GM12878 (cell line): Measurements from ENCODE around the gene SNCAIP. TPM values are rescaled to one million over a fixed set of nuclear protein-coding genes. Genes with fewer than 3 reads are reported as not detected.

Experiments used
- CHD1 ChIP-seq: IDR thresholded peaks from 2 replicates; pipeline ENCODE4 v1.6.1; 2012; ENCODE audit warnings: low read depth, low read length, improper control_type of control experiment
- CREM ChIP-seq: IDR thresholded peaks from 2 replicates; pipeline ENCODE4 v1.6.1; 2014; ENCODE audit warnings: antibody characterized with exemption, low read depth
- E2F8 ChIP-seq: fragments of 450-650 bp; IDR thresholded peaks from 2 replicates; pipeline ENCODE4 v1.6.1; 2018; ENCODE audit warnings: mild to moderate bottlenecking, low read depth, moderate library complexity; ENCODE audit not compliant: partially characterized antibody
- KDM1A ChIP-seq: fragments of 200-600 bp; sonication (generic); IDR thresholded peaks from 2 replicates; pipeline ENCODE4 v1.6.1; 2016; ENCODE audit warnings: borderline replicate concordance
- NBN ChIP-seq: fragments of 450-650 bp; IDR thresholded peaks from 2 replicates; pipeline ENCODE4 v1.6.1; 2016
- POU2F2 ChIP-seq: IDR thresholded peaks from 3 replicates; pipeline ENCODE4 v1.6.1; 2011; ENCODE audit warnings: low read depth, mild to moderate bottlenecking, low read length, borderline replicate concordance
- polyA plus RNA-seq, 11 experiments: library from polyadenylated mRNA; depleted of rRNA in 4 of 11; unstranded in 6 of 11; stranded (reverse) in 5 of 11; fragments of >200 nt; fragmentation: Nextera tagmentation in 4 of 11; fragmentation: Illumina TruSeq in 1 of 11; extraction: Ambion mirVana in 4 of 11; extraction: Trizol in 1 of 11; gene quantifications; 1 replicate in 1 of 11; 2 replicates in 10 of 11; pipeline versions ENCODE4 v1.2.1 to v1.2.3, GENCODE V29; 2011 to 2016; ENCODE audit warnings: inconsistent platforms in 2 of 11, missing spikeins in 2 of 11, low read depth in 1 of 11
- total RNA-seq, 4 experiments: library from RNA; depleted of rRNA in 3 of 4; stranded (reverse); fragments of >200 nt in 3 of 4; fragmentation: Illumina TruSeq in 1 of 4; extraction: Trizol in 1 of 4; gene quantifications; 2 replicates each; pipeline versions ENCODE4 v1.2.1 to v1.2.3, GENCODE V29; 2013 to 2021
- TF ChIP-seq, protein P1 (sequence below): fragments of 450-650 bp; IDR thresholded peaks from 2 replicates; pipeline ENCODE4 v1.6.1; 2018; ENCODE audit warnings: borderline replicate concordance, mild to moderate bottlenecking; ENCODE audit not compliant: partially characterized antibody

SNCAIP gene
- total and polyA plus RNA-seq, 10 of the 15 experiments (the other 5 are each of a cell fraction or from before 2014, with no cell fraction given) = 0.03 to 0.62 (median 0.16) TPM; not detected in 1

DNA sequence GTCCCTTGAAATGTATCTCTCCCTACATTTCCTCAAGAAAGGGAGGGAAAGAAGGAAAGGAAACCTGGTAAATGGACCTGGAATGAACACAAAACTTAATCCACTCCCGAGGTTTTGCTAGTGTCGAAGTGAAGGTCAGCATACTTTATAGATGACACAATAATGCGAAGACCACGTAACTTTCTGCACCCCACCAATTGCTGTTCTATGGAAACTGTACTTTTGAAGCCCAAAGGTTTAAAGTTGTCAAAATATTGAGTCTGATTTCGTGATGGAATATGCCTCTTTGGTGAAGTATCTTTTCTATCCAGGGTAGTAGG, 103.7 kb downstream of the SNCAIP start (continued):
- TF ChIP-seq, protein P1, sequence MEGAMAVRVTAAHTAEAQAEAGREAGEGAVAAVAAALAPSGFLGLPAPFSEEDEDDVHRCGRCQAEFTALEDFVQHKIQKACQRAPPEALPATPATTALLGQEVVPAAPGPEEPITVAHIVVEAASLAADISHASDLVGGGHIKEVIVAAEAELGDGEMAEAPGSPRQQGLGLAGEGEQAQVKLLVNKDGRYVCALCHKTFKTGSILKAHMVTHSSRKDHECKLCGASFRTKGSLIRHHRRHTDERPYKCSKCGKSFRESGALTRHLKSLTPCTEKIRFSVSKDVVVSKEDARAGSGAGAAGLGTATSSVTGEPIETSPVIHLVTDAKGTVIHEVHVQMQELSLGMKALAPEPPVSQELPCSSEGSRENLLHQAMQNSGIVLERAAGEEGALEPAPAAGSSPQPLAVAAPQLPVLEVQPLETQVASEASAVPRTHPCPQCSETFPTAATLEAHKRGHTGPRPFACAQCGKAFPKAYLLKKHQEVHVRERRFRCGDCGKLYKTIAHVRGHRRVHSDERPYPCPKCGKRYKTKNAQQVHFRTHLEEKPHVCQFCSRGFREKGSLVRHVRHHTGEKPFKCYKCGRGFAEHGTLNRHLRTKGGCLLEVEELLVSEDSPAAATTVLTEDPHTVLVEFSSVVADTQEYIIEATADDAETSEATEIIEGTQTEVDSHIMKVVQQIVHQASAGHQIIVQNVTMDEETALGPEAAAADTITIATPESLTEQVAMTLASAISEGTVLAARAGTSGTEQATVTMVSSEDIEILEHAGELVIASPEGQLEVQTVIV = no peak
- no peak for TF ChIP-seq CHD1
- TF ChIP-seq E2F8 = no peak
- TF ChIP-seq NBN = no peak
- TF ChIP-seq CREM = no peak
- no peak for TF ChIP-seq KDM1A
- TF ChIP-seq POU2F2 = no peak
